Motor neuron (in vitro differentiated cells): ENCODE results near the gene NSG2. TPM values are rescaled to one million over a fixed set of nuclear protein-coding genes. Genes with fewer than 3 reads are reported as not detected.
A peak's percentile ranks its signal among the peaks of the same experiment; 100 is the strongest.

Source experiments
- ATAC-seq, 8 experiments: fragments of 200-7000 bp; cut with Tn5 transposase; replicated peaks in 6 of 8; 2 replicates each; pipeline ENCODE4 v1.8.0; 2021; ENCODE audit warnings: mild to moderate bottlenecking in 8 of 8, moderate library complexity in 8 of 8
- H3K27ac ChIP-seq, 2 donors: fragments of 250-450 bp; sonication (Bioruptor Pico); 2 replicates each; pipeline ENCODE4 v1.9.0; 2021; ENCODE audit warnings: antibody characterized with exemption in 2 of 2, mild to moderate bottlenecking in 2 of 2, moderate library complexity in 1 of 2
- H3K4me1 ChIP-seq, 2 donors: fragments of 250-450 bp; sonication (Bioruptor Pico); replicated peaks in 1 of 2; 2 replicates each; pipeline ENCODE4 v1.6.1; 2021; ENCODE audit warnings: antibody characterized with exemption in 2 of 2, mild to moderate bottlenecking in 2 of 2, moderate library complexity in 1 of 2
- H3K4me3 ChIP-seq, 5 donors: fragments of 250-450 bp; sonication (Bioruptor Pico); 2 replicates each; pipeline ENCODE4 v1.9.0; 2021; ENCODE audit warnings: antibody characterized with exemption in 5 of 5, mild to moderate bottlenecking in 5 of 5, moderate library complexity in 4 of 5
- WGBS, 10 experiments: fragments of 450-650 bp; shearing (Covaris generic); methylation state at CpG; one replicate each; pipeline ENCODE4 v1.0.0; 2022; 5-methylcytosine and 5-hydroxymethylcytosine counted together
- in situ Hi-C, 9 experiments: fragments of 400-800 bp; cut with MboI; loops; one replicate each; pipeline ENCODE4 v1.15.0; 2021; ENCODE audit warnings: low sequenced_read_pairs in 9 of 9, low pct_unique_long_range_greater_than_20kb in 2 of 9; ENCODE audit not compliant: unreplicated experiment in 9 of 9
- total RNA-seq, 8 experiments: library from RNA; unstranded; fragments of 300-600 nt; gene quantifications; 2 replicates each; pipeline versions ENCODE4 v1.2.3 to v1.2.4, GENCODE V29; 2022

The NSG2 gene
- total RNA-seq, 8 experiments from 2014 or later: 0.51 to 186 (median 119) TPM; not detected in 1

- in situ Hi-C loops: no loop called here
- Histone ChIP-seq H3K27ac (no peak overlapping the region), H3K4me3 (no peak overlapping the region), H3K4me1 (peaks cover 15 to 17% of the 10 kb centered on the region in 2 donors)
- peak in 5 of 8 experiments; percentile 47 to 78 (median 73) for ATAC-seq
- 0 to 68% (median 47%) methylated on average over 2 to 13 of the region's 13 CpGs; no CpG with 5 or more reads in 1 of the 10 experiments for WGBS, 10 experiments
Measured at GRCh38 chr5:174111287-174111973, 65.9 kb downstream of the NSG2 start.

- WGBS, 10 experiments: 61 to 91% (median 84%) methylated on average over 3 to 7 of the region's 7 CpGs; no CpG with 5 or more reads in 5 of the 10 experiments
Measured at GRCh38 chr5:174115226-174115625, 69.7 kb downstream of the NSG2 start.

GRCh38 chr5:174118823-174119467 lies 73.4 kb downstream of the NSG2 start:
- peak in 4 of 8 experiments; percentile 46 to 67 (median 54) for ATAC-seq
- 9 to 67% (median 26%) methylated on average over 4 to 7 of the region's 9 CpGs; no CpG with 5 or more reads in 2 of the 10 experiments for WGBS, 10 experiments

More at GRCh38 chr5:174115226-174115625, 69.7 kb downstream of the NSG2 start:
- no peak for ATAC-seq
- Histone ChIP-seq H3K27ac (no peak overlapping the region), H3K4me1 (peaks cover 28 to 30% of the 10 kb centered on the region in 2 donors), H3K4me3 (no peak overlapping the region)
- in situ Hi-C loops: no loop called here

GRCh38 chr5:174119468-174119881 lies 74.0 kb downstream of the NSG2 start:
- peak overlapping the region in 1 of 2 donors; percentile 46 for H3K27ac ChIP-seq
- ATAC-seq: peak in 5 of 8 experiments; percentile 69 to 93 (median 80)
- in situ Hi-C loops: no loop called here
- no peak overlapping the region for H3K4me3 ChIP-seq
- peaks cover 24 to 35% of the 10 kb centered on the region in 2 donors for H3K4me1 ChIP-seq
- 6 to 62% (median 17%) methylated on average over 1 to 8 of the region's 8 CpGs; no CpG with 5 or more reads in 1 of the 10 experiments for WGBS, 10 experiments

More at GRCh38 chr5:174118823-174119467, 73.4 kb downstream of the NSG2 start:
- Histone ChIP-seq H3K4me3 (no peak overlapping the region), H3K27ac (peak overlapping the region; percentile 46 to 49), H3K4me1 (peaks cover 24 to 35% of the 10 kb centered on the region in 2 donors)
- in situ Hi-C loops: no loop called here

- in situ Hi-C loops: no loop called here
- H3K4me1 ChIP-seq: peaks cover 24 to 35% of the 10 kb centered on the region in 2 donors
- H3K4me3 ChIP-seq: no peak overlapping the region
- WGBS, 10 experiments: 0 to 86% (median 57%) methylated on average over 1 of the region's 1 CpG; no CpG with 5 or more reads in 7 of the 10 experiments
- H3K27ac ChIP-seq: peak overlapping the region in 1 of 2 donors; percentile 47
- ATAC-seq: peak in 2 of 8 experiments; percentile 36 to 38
Measured at GRCh38 chr5:174120401-174121005, 75.0 kb downstream of the NSG2 start.

- 0 to 100% (median 45%) methylated on average over 1 of the region's 1 CpG; no CpG with 5 or more reads in 1 of the 10 experiments for WGBS, 10 experiments
- in situ Hi-C loops: no loop called here
- ATAC-seq: no peak
Measured at GRCh38 chr5:174134545-174134944, 89.0 kb downstream of the NSG2 start.

GRCh38 chr5:174139623-174140022 lies 94.1 kb downstream of the NSG2 start:
- peaks cover 13 to 16% of the 10 kb centered on the region in 2 donors for H3K4me1 ChIP-seq
- no peak for ATAC-seq
- H3K4me3 ChIP-seq: no peak overlapping the region
- no peak overlapping the region for H3K27ac ChIP-seq
- 0 to 94% (median 60%) methylated on average over 1 to 3 of the region's 3 CpGs; no CpG with 5 or more reads in 1 of the 10 experiments for WGBS, 10 experiments
- in situ Hi-C loops: no loop called here

More at GRCh38 chr5:174134545-174134944, 89.0 kb downstream of the NSG2 start:
- H3K27ac ChIP-seq: no peak overlapping the region
- no peak overlapping the region for H3K4me3 ChIP-seq
- no peaks in the 10 kb centered on the region for H3K4me1 ChIP-seq

GRCh38 chr5:174140452-174141020 lies 95.0 kb downstream of the NSG2 start:
- peak in 6 of 8 experiments; percentile 28 to 67 (median 47) for ATAC-seq
- Histone ChIP-seq H3K27ac (peak overlapping the region in 1 of 2 donors; percentile 25), H3K4me1 (peaks cover 22% of the 10 kb centered on the region in 2 donors), H3K4me3 (no peak overlapping the region)
- in situ Hi-C loops: no loop called here
- 0 to 83% (median 41%) methylated on average over 1 to 5 of the region's 5 CpGs; no CpG with 5 or more reads in 2 of the 10 experiments for WGBS, 10 experiments

GRCh38 chr5:174141398-174141797 lies 95.9 kb downstream of the NSG2 start:
- in situ Hi-C loops: no loop called here
- WGBS, 10 experiments: 0 to 86% (median 40%) methylated on average over 1 to 6 of the region's 6 CpGs; no CpG with 5 or more reads in 3 of the 10 experiments

GRCh38 chr5:174145091-174145490 lies 99.6 kb downstream of the NSG2 start:
- no peak overlapping the region for H3K4me3 ChIP-seq
- H3K4me1 ChIP-seq: peaks cover 43 to 48% of the 10 kb centered on the region in 2 donors
- in situ Hi-C loops: no loop called here
- WGBS, 10 experiments: 0 to 71% (median 33%) methylated on average over 1 to 2 of the region's 2 CpGs; no CpG with 5 or more reads in 5 of the 10 experiments
- no peak for ATAC-seq
- peak overlapping the region; percentile 95 to 99 for H3K27ac ChIP-seq

More at GRCh38 chr5:174141398-174141797, 95.9 kb downstream of the NSG2 start:
- H3K4me3 ChIP-seq: no peak overlapping the region
- ATAC-seq: no peak
- peak overlapping the region in 1 of 2 donors; percentile 27 for H3K27ac ChIP-seq
- peaks cover 30 to 31% of the 10 kb centered on the region in 2 donors for H3K4me1 ChIP-seq

- in situ Hi-C loops: no loop called here
- Histone ChIP-seq H3K4me1 (peaks cover 44 to 50% of the 10 kb centered on the region in 2 donors), H3K4me3 (no peak overlapping the region), H3K27ac (peak overlapping the region; percentile 95 to 99)
- WGBS, 10 experiments: 4 to 50% (median 18%) methylated on average over 1 to 4 of the region's 5 CpGs; no CpG with 5 or more reads in 4 of the 10 experiments
- peak in 5 of 8 experiments; percentile 98 to 99 (median 98) for ATAC-seq
Measured at GRCh38 chr5:174145821-174146220, 100.3 kb downstream of the NSG2 start.

- peak overlapping the region; percentile 95 to 99 for H3K27ac ChIP-seq
- no peak for ATAC-seq
- peaks cover 37 to 45% of the 10 kb centered on the region in 2 donors for H3K4me1 ChIP-seq
- 0 to 73% (median 17%) methylated on average over 1 to 3 of the region's 6 CpGs; no CpG with 5 or more reads in 3 of the 10 experiments for WGBS, 10 experiments
- no peak overlapping the region for H3K4me3 ChIP-seq
- in situ Hi-C loops: no loop called here
Measured at GRCh38 chr5:174146556-174146955, 101.0 kb downstream of the NSG2 start.
